Subcutaneous adipose tissue (tissue), 4 donors: ENCODE measurements around the gene PPP4C. TPM values are rescaled to one million over a fixed set of nuclear protein-coding genes. Genes with fewer than 3 reads are reported as not detected.

Source experiments
- CTCF ChIP-seq: fragments of 450-650 bp; IDR thresholded peaks from one replicate; pipeline ENCODE4 v1.5.1; 2016; ENCODE audit warnings: low read depth, mild to moderate bottlenecking, control low read depth, antibody characterized with exemption, moderate library complexity
- total RNA-seq, 4 donors: library from RNA; depleted of rRNA; stranded (reverse); fragments of >200 nt; gene quantifications; one replicate each; pipeline ENCODE4 v1.1.0, GENCODE V29; 2016

Gene PPP4C
- total RNA-seq, 4 donors from 2014 or later: 38.2 to 46.6 (median 43.6) TPM

GRCh38 chr16:30077656-30078055 is 1.9 kb downstream of the PPP4C start:
- no peak for TF ChIP-seq CTCF

- no peak for TF ChIP-seq CTCF
Observed at GRCh38 chr16:30078744-30079143, 3.0 kb downstream of the PPP4C start.

GRCh38 chr16:30079480-30079879 is 3.7 kb downstream of the PPP4C start:
- no peak for TF ChIP-seq CTCF

- no peak for TF ChIP-seq CTCF
Observed at GRCh38 chr16:30082545-30083090, 6.8 kb downstream of the PPP4C start.

- no peak for TF ChIP-seq CTCF
Observed at GRCh38 chr16:30083216-30084055, 7.6 kb downstream of the PPP4C start.

GRCh38 chr16:30084096-30084815 is 8.5 kb downstream of the PPP4C start:
- TF ChIP-seq CTCF: no peak

- TF ChIP-seq CTCF: no peak
Observed at GRCh38 chr16:30084816-30085159, 9.0 kb downstream of the PPP4C start.
